Hepatocyte (in vitro differentiated cells): ENCODE results near the gene TRAPPC3. TPM values are rescaled to one million over a fixed set of nuclear protein-coding genes. Genes with fewer than 3 reads are reported as not detected.

ENCODE experiments used
- DNase-seq: peaks from one replicate; pipeline ENCODE4 v3.0.0-alpha.2; 2016; ENCODE audit warnings: low spot score
- H2AFZ ChIP-seq: fragments of 200-600 bp; sonication (generic); 2 replicates; pipeline ENCODE4 v1.6.0; 2016; ENCODE audit warnings: antibody characterized with exemption, mild to moderate bottlenecking
- H3K27ac ChIP-seq: fragments of 200-600 bp; sonication (generic); 2 replicates; pipeline ENCODE4 v1.5.1; 2016; ENCODE audit warnings: mild to moderate bottlenecking
- H3K27me3 ChIP-seq: fragments of 200-600 bp; sonication (generic); 2 replicates; pipeline ENCODE4 v1.6.1; 2016
- H3K36me3 ChIP-seq: fragments of 200-600 bp; sonication (generic); replicated peaks from 2 replicates; pipeline ENCODE4 v1.5.1; 2016; ENCODE audit warnings: low read depth; ENCODE audit not compliant: insufficient read depth
- H3K4me1 ChIP-seq: fragments of 200-600 bp; sonication (generic); 2 replicates; pipeline ENCODE4 v1.5.1; 2016; ENCODE audit warnings: mild to moderate bottlenecking, moderate library complexity; ENCODE audit not compliant: insufficient read depth
- H3K4me2 ChIP-seq: fragments of 200-600 bp; sonication (generic); 2 replicates; pipeline ENCODE4 v1.6.0; 2016
- H3K4me3 ChIP-seq: fragments of 200-600 bp; sonication (generic); 2 replicates; pipeline ENCODE4 v1.5.1; 2016; ENCODE audit warnings: mild to moderate bottlenecking
- H3K79me2 ChIP-seq: fragments of 200-600 bp; sonication (generic); 2 replicates; pipeline ENCODE4 v1.6.0; 2017; ENCODE audit warnings: mild to moderate bottlenecking
- H3K9me2 ChIP-seq: fragments of 200-600 bp; sonication (generic); replicated peaks from 2 replicates; pipeline ENCODE4 v1.6.0; 2017; ENCODE audit warnings: mild to moderate bottlenecking; ENCODE audit not compliant: insufficient read depth
- H3K9me3 ChIP-seq: fragments of 200-600 bp; sonication (generic); 2 replicates; pipeline ENCODE4 v1.5.1; 2016; ENCODE audit warnings: low read depth, mild to moderate bottlenecking
- H4K20me1 ChIP-seq: fragments of 200-600 bp; sonication (generic); 2 replicates; pipeline ENCODE4 v1.6.0; 2016; ENCODE audit warnings: mild to moderate bottlenecking; ENCODE audit not compliant: insufficient read depth, poor library complexity, severe bottlenecking
- EZH2 ChIP-seq: fragments of 200-600 bp; sonication (generic); IDR thresholded peaks from 2 replicates; pipeline ENCODE4 v1.6.1; 2016; ENCODE audit warnings: antibody characterized with exemption, mild to moderate bottlenecking, borderline replicate concordance
- EZH2phosphoT487 ChIP-seq: fragments of 200-600 bp; sonication (generic); IDR thresholded peaks from one replicate; pipeline ENCODE4 v1.6.1; 2018; ENCODE audit warnings: antibody characterized with exemption, mild to moderate bottlenecking, low read depth, moderate library complexity; ENCODE audit not compliant: unreplicated experiment, severe bottlenecking
- WGBS: methylation state at CpG from one replicate; pipeline ENCODE4 v1.1.6; 2016; ENCODE audit warnings: low lambda C conversion rate; ENCODE audit errors: missing lambda C conversion rate; 5-methylcytosine and 5-hydroxymethylcytosine counted together
- polyA plus RNA-seq: library from polyadenylated mRNA; unstranded; fragments of >200 nt; fragmentation: Nextera tagmentation; extraction: Ambion mirVana; gene quantifications from 2 replicates; pipeline ENCODE4 v1.2.1, GENCODE V29; 2016
- total RNA-seq: library from RNA; depleted of rRNA; stranded (reverse); fragments of >200 nt; gene quantifications from 2 replicates; pipeline ENCODE4 v1.2.3, GENCODE V29; 2014
- TF ChIP-seq, protein P1 (sequence below): fragments of 200-600 bp; sonication (generic); IDR thresholded peaks from 2 replicates; pipeline ENCODE4 v1.5.1; 2016; ENCODE audit warnings: antibody characterized with exemption, mild to moderate bottlenecking; ENCODE audit not compliant: poor library complexity

The TRAPPC3 gene
- total and polyA plus RNA-seq, 2 experiments from 2014 or later = 128 to 131 TPM

DNA sequence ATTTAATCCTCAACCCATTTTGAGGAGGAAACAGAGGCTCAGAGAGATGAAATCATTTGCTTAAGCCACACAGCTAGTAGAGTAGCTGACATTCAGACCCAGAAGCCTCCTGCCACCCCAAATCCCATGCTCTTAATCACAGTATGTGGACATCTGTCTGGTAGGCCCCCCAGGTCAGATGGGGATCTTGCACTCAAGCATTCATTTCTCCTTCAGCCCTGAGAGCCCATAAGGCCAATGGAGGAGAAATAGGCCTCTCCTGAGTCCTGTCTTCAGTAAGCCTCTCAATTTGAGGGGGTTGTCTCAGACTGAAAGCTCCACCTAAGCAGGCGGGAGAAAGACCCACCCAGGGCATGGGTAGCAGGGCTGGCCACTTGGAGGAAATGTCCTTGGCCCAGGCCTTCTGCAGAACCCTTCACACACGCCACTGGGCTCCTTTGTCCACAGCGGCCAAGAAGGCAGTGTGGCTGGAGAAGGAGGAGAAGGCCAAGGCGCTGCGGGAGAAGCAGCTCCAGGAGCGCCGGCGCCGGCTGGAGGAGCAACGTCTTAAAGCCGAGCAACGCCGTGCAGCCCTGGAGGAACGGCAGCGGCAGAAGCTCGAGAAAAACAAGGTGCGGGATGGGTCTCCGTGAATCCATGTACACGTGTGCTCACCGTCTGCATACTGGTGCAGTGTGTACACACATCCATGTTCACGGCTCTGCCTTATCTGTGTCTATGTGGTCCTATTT is 22.9 kb upstream of the TRAPPC3 start:
- 98% methylated on average over 21 of the region's 21 CpGs for WGBS
- TF ChIP-seq EZH2 (no peak), EZH2phosphoT487 (no peak)
- TF ChIP-seq, protein P1, sequence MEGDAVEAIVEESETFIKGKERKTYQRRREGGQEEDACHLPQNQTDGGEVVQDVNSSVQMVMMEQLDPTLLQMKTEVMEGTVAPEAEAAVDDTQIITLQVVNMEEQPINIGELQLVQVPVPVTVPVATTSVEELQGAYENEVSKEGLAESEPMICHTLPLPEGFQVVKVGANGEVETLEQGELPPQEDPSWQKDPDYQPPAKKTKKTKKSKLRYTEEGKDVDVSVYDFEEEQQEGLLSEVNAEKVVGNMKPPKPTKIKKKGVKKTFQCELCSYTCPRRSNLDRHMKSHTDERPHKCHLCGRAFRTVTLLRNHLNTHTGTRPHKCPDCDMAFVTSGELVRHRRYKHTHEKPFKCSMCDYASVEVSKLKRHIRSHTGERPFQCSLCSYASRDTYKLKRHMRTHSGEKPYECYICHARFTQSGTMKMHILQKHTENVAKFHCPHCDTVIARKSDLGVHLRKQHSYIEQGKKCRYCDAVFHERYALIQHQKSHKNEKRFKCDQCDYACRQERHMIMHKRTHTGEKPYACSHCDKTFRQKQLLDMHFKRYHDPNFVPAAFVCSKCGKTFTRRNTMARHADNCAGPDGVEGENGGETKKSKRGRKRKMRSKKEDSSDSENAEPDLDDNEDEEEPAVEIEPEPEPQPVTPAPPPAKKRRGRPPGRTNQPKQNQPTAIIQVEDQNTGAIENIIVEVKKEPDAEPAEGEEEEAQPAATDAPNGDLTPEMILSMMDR = no peak

DNA sequence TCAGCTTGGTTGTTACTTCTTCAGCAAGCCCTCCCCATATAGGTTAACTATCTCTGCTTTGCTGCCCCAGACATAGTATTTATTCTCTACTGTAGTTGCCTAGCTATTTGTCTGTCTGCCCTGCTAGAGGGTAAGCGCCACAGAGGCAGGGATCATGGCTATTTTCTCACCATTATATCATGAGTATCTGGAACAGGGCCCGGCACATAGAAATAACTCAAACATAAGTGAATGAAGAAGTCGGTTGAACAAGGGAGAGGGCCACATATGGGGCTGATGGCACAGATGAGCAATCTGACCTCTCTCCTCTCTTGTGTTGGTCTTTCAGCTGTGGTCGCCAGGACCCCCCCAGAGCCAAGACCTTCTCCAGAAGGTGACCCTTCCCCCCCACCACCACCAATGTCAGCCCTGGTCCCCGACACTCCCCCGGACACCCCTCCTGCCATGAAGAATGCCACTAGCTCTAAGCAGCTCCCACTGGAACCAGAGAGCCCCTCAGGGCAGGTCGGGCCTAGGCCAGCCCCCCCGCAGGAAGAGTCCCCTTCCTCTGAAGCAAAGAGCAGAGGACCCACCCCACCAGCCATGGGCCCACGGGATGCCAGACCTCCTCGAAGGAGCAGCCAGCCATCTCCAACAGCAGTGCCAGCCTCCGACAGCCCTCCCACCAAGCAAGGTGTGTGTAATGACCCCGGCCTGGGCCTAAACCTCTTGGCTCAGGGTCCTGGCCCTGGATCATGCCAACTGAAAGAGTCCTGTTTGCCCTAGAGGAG is 21.5 kb upstream of the TRAPPC3 start:
- no peaks in the 10 kb centered on the region for H3K9me3 ChIP-seq

More for the DNA sequence above, 22.9 kb upstream of the TRAPPC3 start:
- peaks cover 54% of the 10 kb centered on the region for H3K79me2 ChIP-seq
- H3K9me2 ChIP-seq = no peaks in the 10 kb centered on the region
- DNase-seq = no peak
- H3K27me3 ChIP-seq = no peaks in the 10 kb centered on the region
- H3K4me2 ChIP-seq = no peak overlapping the region
- no peak overlapping the region for H2AFZ ChIP-seq
- no peaks in the 10 kb centered on the region for H3K36me3 ChIP-seq
- no peak overlapping the region for H3K27ac ChIP-seq
- no peaks in the 10 kb centered on the region for H3K4me1 ChIP-seq
- H3K4me3 ChIP-seq = no peak overlapping the region
- peaks cover 32% of the 10 kb centered on the region for H4K20me1 ChIP-seq
- H3K9me3 ChIP-seq = no peaks in the 10 kb centered on the region

DNA sequence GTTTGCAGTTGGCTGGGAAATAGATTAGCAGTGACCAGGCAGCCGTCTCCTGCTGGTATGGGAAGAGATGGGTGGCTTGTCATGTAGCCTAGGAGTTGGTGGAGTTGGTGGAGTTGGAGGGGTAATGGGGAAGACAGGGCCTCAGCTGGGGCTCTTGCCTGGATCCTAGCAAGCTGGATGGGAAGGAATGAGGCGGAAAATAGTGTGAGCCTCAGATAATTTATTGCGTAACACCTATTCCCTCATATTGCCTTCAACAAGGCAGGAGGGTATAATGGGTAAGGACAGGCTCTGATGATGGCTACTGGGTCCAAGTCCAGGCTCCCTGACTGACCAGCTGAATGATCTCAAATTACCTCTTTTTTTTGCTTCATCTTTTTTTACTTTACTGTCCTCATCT is 19.2 kb upstream of the TRAPPC3 start:
- Histone ChIP-seq H3K4me1 (no peaks in the 10 kb centered on the region), H3K27me3 (no peaks in the 10 kb centered on the region), H3K36me3 (no peaks in the 10 kb centered on the region), H3K79me2 (peaks cover 91% of the 10 kb centered on the region), H3K4me3 (no peak overlapping the region), H2AFZ (no peak overlapping the region), H3K9me3 (no peaks in the 10 kb centered on the region), H4K20me1 (peaks cover 56% of the 10 kb centered on the region), H3K4me2 (no peak overlapping the region), H3K9me2 (no peaks in the 10 kb centered on the region), H3K27ac (no peak overlapping the region)
- 95% methylated on average over 3 of the region's 3 CpGs for WGBS
- no peak for TF ChIP-seq EZH2phosphoT487
- TF ChIP-seq EZH2 = no peak
- TF ChIP-seq, protein P1 = no peak
- no peak for DNase-seq

More for the DNA sequence above, 21.5 kb upstream of the TRAPPC3 start:
- Histone ChIP-seq H3K4me1 (no peaks in the 10 kb centered on the region), H3K4me3 (no peak overlapping the region), H3K79me2 (peaks cover 68% of the 10 kb centered on the region), H3K27me3 (no peaks in the 10 kb centered on the region), H3K9me2 (no peaks in the 10 kb centered on the region), H3K27ac (no peak overlapping the region), H3K36me3 (no peaks in the 10 kb centered on the region), H3K4me2 (no peak overlapping the region), H4K20me1 (peaks cover 42% of the 10 kb centered on the region), H2AFZ (no peak overlapping the region)
- TF ChIP-seq EZH2phosphoT487 (no peak), EZH2 (no peak)
- TF ChIP-seq, protein P1 = no peak
- DNase-seq = no peak
- 95% methylated on average over 11 of the region's 12 CpGs for WGBS
